HG02610 (cell line): ENCODE data around the gene INO80C.
"Not testable (repeated sequence)": the region's sequence is repeated elsewhere in the genome, so short reads cannot be mapped to it uniquely, and the experiment has no call there.

Source experiments
- ATAC-seq: cut with Tn5 transposase; IDR thresholded peaks from one replicate; pipeline ENCODE4 v1.9.1; 2021; ENCODE audit warnings: mild to moderate bottlenecking, moderate library complexity; ENCODE audit not compliant: unreplicated experiment

The INO80C gene

DNA sequence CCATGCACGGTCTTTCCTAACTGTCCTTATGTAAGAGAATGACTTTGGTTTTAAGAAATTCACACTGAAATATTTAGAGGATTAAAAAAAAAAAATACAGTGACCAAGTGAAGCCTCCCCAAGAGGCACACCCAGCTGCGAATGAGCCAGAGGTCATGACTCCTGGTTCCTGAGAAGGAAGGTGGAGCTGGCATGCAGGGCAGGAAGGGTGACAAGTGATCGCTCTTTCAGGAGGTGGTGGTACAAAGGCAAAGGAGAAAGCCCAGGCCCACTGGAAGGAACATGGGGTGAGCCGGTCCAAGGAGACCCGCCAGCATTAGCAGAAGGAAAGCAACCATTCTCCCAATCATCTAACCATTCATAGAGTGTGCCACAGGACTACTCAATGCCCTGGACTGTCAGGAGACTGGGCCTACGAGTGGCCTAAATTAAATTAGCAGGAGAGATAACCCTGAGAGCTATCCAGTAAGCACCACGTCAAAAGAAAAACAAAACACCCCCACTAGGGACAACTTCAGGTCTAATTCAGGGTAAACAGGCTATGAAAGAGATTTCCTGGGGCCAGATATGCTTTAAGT, 7.8 kb downstream of the INO80C start:
- no peak for ATAC-seq

DNA sequence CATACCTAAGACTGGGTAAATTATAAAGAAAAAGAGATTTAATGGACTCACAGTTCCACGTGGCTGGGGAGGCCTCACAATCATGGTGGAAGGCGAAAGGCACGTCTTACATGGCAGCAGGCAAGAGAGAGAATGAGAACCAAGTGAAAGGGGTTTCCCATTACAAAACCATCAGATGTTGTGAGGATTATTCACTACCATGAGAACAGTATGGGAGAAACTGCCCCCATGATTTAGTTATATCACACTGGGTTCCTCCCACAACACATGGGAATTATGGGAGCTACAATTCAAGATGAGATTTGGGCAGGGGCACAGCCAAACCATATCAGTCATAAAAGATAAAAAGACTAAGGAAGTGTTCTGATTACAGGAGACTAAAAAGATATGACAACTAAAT, 8.5 kb downstream of the INO80C start:
- ATAC-seq: not testable (repeated sequence)

DNA sequence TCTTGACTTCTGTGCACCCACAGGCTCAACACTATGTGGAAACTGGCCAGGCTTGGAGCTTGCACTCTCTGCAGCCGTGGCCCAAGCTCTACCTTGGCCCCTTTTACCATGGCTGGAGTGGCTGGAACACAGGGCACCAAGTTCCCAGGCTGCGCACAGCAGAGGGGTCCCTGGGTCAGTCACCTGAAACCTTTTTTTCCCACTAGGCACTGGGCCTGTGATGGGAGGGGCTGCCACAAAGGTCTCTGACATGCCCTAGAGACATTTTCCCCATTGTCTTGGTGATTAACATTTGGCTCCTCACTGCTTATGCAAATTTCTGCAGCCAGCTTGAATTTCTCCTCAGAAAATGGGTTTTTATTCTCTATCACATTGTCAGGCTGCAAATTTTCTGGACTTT, 9.4 kb downstream of the INO80C start:
- not testable (repeated sequence) for ATAC-seq

DNA sequence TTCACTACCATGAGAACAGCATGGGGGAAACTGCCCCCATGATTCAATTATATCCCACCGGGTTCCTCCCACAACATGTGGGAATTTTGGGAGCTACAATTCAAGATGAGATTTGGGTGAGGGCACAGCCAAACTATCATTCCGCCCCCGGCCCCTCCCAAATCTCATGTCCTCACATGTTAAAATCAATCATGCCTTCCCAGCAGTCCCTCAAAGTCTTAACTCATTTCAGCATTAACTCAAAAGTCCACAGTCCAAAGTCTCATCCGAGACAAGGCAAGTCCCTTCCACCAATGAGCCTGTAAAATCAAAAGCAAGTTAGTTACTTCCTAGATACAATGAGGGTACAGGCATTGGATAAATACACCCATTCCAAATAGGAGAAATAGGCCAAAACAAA, 10.2 kb downstream of the INO80C start:
- ATAC-seq: not testable (repeated sequence)

DNA sequence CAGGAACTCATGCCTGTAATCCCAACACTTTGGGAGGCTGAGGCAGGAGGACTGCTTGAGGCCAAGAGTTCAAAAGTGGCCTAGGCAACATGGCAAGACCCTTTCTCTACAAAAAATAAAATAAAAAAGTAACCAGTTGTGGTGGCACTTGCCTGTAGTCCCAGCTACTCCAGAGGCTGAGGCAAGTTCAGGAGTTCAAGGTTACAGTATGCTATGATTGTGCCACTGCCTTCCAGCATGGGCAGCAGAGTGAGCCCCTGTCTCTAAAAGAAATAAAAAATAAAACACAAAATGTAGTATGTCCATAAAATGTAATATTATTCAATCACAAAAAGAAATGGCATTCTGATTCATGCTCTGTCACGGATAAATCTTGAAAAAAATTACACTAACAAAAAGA, 11.9 kb downstream of the INO80C start:
- no peak for ATAC-seq

DNA sequence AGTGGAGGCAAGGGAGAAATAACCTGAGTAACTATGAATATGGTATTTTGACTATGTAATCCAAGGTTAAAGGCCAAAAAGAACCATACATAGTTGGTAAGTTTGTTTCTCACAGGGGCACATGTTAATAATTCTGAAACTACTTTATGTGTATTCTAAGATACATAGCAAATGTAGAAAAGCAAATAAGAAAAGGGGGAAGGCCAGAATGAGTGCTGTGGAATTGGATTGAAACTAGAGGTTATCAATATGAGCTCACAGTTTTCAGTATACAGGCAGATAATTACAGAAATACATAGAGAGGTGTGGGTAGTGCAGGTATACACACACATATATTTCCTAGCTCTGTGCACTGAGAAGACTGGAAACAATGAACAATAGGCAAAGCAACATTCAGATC, 13.7 kb downstream of the INO80C start:
- ATAC-seq: peak; percentile 86

DNA sequence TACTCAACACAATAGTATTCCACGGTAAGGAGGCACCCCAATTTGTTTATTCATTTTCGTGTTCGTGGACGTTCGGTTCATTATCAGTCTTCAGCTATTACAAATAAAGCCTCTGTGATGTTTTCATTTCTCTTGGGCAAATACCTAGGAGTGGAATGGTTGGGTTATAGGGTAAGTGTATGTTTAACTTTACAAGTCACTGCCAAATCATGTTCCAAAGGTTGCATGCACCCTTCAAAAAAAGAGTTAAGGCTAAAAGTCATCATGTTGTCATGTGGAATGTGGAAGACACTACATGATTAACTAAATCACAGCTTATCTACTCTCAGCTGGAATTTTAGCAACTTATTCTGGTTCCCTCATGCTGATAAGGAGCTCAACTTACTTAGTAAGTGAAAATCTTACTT, 15.8 kb downstream of the INO80C start:
- ATAC-seq: no peak

DNA sequence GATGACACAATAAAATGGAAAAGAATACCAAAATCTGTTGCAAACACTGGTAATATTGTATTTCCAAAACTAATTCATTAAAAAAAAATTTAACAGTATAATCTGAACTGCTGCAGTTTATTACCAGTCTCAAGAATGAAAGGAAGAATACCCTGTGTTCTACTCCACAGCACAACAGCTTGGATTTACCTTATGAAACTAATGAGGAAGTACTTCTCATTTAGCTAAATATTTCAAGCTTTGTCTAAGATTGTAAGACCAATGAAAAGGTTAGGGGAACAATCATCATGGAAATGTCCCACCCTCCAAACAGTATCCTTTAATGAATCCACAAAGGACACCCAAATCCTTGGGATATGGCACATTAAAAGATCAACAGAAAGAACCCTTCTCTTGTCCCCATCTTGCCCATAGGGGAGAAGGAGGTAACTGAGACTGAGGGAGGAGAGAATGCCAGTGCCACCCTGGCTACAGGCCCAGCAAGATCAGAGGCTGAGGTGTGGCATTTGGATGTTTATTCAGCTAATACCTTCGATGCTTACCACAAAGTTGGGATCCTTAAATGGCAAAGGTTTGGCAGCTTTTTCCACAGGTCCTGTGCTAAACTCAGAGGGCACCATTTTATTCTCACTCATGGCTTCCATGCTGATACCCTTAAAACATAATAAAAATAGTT, 17.7 kb downstream of the INO80C start:
- ATAC-seq: no peak

DNA sequence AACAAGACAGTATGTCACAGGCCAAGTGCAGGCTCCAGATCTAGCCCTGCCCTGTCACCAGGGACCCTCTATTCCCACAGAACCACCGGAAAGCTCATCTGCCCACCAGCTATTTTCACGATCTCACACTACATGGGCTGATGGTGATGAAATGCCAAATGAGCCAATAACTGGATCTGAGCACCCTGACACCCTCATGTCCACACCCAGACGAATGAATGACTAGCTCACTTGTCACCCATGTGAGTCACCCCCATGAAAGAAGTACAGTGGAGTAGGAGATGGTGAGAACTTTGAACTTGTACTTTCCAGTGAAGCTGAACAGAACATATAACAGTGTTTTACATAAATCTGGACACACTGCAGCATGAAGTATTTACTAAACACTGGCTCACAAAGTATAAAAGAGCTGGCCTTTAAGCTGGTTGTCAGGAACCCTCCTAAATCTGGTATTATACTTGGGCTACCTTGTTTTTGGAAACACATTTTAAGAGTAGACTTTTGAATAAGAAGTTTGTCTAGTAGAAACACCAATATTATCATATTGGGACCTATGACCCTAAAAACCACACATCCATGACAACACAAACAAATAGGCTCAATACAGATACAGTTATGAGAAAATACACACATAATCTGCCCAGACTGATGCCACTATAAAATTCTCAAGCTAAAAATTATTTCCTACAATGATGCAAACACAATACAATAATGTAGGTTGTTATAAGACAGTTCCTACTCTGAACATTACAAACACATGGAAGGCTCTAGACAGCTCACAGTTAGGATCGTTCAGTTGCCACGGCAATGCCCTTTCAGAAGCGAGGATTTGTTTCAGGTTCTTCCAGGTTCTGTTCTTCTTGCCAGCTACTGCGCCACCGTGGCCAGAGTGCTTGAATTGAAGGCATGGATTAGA, 19.0 kb downstream of the INO80C start:
- ATAC-seq: peak; percentile 76

DNA sequence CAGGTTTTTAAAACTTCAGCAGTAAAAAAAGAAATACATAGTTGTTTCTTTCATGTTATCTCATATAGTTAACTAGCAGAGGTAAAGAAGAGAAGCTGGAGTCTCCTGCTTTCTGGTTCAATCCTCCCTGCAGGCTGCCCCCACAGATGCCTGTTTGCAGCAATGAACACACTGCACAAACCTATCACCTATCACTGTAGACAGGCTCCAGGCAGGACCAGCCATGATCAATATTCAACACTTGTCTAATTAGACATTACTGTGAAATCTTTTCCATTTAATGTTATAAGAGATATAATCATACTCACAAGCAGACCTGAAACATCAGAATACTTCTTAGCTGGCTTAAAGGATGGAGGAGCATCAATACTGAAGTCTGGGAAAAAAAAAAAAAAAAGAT, 19.8 kb downstream of the INO80C start:
- ATAC-seq: no peak

DNA sequence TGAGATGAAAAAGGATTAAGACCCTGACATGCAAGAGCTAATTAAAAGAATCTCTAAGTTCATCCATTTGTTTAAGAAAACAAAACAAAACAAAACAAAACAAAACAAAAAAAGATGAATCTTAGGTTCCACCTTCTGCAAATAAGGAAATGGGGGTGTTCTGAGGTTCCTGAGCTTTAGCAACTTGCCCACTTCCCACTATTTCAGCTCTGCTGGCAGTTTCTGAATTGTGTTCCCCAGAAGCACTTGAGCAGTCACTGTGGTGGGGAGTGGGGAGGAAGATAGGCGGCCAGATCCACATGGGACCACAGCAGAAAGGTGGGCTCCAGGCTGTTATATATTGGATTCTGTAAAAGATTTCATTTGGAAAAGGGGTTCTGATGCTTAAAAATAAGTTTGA, 20.3 kb downstream of the INO80C start:
- ATAC-seq: no peak

DNA sequence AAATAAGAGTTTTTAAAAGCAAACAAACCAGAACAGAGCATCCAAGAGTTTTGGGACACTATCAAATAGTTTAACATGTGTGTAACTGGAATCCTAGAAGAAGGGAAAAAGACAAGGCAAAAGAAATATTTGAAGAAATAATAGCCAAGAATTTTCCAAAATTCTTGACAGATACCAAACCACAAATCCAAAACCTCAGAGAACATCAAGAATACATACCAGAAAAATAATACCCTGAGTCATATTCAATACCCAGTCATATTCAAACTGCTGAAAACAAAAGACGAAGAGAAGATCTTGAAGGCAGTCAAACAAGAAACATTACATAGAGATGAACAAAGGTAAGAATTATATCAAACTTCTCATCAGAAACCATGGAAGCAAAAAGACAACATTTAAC, 22.9 kb downstream of the INO80C start:
- ATAC-seq: no peak

DNA sequence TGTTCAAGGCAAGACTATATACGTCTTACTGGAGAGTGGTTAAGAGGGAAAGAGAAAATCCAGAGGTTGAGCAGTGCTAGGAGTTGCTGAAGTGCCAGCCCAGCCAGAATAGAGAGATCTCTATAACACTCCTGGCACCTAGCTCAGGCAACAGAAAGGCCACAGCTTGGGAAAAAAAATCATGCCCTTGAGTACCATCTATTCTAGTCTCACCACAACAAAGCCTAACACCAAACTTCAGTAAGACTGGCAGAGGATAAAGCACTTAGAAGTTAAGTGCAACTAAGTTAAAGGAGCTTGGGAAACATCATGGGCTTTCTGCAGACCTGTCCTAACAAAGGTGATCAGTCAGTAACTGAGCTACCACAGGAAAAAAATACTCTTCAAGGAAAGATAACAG, 24.2 kb downstream of the INO80C start:
- ATAC-seq: no peak

DNA sequence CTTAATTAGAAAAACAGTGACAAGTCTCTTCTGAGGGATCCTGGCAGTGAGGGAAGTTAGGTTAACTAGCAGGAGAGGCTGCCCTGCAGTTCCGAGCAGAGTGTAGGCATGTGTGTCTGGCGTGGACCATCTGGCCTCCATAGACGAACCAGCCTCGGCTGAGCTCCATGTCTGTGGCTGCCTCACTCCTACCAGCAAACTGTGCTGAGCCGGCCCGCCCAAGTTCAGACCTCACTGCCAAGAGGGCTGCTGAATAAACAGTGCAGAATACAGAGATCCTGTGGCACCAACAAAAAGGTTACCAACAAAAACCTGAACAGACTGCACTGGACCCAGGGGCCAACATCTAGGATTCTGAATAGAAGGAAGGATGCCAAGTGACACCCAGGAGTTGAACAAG, 27.3 kb downstream of the INO80C start:
- ATAC-seq: no peak

DNA sequence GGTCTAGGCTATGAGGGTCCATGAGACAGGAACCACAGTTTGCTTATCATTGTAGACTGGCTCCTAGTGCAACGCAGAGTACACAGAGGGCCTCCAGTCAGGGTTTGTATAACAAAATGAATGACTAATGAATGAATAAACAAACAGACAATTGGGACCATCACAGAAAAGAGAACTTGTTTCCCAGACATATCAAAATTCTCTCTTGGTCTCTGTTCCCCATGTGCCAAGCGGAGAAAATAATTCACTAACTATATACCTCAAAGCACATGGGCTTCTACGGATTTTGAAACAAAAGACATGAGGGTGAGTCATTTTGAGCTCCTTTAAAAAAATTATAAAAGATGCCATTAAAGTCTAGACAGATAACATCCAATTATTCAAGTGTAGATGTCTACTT, 28.0 kb downstream of the INO80C start:
- no peak for ATAC-seq

DNA sequence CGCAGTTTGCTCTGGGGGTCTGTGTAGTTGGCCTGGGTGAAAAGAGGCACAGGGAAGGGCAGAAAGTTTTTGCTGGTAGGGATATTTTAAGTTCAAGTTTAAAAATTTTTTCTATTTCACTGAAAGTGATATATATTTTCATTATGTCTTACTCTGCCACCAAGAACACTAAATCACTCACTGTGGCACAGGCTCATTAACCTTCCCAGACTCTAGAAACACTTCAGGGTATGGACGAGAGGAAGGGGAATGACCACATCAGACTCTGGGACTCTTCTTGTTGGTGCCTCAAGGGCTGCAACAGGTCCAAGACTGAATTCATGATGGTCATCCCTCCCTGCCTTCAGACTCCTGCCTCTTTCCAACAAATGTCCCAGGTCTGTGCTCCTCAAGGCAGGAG, 29.0 kb downstream of the INO80C start:
- no peak for ATAC-seq

DNA sequence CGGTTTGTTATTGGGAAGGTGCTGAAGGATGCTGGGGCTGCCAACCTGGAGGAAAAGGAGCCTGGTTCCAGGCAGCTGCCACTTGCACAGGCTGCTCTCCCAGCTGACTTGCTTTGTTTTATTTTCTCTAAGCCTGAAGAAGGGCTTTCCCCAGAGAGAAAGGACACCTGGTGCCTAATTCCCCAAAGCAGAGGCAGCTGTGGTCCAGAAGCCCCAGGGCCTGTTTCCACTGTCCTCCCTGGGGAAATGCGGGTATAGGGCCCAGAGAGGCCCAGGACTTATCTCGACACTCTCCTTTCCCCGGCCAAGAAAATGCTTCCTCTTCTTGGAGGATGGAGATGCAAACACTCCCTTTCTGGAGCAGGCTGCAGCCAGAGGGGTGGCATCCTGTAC, 30.1 kb downstream of the INO80C start:
- ATAC-seq: peak; percentile 86

DNA sequence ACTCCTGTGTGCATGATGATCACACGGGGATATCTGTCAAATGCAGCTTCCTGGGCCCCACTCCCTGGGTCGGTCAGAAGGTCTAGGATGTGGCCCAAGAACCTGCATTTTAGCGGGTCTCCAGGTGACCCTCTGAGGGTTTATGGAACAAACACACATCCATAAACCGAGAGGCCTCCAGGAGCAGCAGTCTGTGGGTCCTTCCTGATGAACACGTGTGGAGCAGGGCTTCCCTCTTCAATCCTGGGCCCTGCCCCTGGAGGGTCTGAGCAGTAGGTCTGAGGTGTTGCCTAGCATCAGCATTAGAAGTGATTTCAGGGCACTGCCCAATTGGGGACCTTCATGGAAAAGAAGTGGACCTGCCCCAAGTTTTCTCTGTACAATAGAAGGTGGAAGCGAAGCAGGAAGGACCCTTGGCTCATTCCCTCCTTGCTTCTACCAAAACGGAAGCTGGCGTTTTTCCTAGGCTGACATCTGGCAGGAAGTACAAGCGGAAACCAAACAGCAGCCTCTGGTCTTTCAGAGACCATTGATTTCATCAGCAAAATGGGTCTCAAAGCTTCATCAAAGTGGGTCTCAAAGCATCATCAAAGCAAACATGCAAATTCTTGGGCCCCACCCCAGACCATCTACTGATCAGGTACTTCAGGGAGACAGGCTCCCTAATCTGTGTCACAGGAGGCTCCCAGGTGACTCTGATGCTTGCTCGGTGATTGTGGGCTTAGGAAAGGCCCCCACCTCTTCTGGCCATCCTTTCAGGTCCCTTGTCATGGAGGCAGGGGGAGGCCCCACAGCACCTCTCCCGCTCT, 30.7 kb downstream of the INO80C start:
- peak; percentile 10 for ATAC-seq

DNA sequence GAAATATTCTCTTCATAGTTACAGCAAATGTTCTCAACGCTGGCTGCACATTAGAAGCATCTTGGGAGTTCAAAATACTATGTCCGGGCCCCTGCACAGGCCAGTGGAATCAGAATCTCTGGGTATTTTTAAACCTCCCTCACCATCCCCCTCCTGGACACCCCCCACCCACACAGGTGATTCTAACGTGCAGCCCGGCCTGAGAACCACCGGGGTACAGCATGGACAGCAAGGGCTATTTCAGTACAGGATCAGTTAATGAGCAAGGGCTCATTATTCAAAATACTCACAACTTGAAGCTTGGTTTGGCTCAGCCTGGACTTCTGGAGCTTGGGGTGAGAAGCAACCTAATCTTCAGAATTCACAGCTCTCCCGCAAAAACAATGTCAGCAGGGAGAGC, 31.4 kb downstream of the INO80C start:
- no peak for ATAC-seq

DNA sequence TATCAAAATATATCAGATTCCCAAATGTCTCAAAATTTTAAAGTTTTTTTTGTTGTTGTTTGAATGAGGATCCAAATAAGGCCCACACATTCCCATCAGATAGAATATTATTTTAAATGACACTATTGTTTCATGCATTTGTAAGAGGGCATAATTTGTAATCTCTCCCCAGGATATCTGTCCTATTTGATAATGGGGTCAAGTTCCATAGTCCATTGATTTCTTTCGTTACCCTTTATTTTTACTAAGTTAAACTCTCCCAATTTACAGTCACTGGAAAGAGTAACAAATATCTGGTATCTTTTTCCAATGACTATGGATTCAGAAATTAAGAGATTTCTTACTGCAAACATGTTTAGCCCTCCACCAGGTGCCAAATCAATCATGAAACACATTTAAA, 32.4 kb downstream of the INO80C start:
- ATAC-seq: no peak

DNA sequence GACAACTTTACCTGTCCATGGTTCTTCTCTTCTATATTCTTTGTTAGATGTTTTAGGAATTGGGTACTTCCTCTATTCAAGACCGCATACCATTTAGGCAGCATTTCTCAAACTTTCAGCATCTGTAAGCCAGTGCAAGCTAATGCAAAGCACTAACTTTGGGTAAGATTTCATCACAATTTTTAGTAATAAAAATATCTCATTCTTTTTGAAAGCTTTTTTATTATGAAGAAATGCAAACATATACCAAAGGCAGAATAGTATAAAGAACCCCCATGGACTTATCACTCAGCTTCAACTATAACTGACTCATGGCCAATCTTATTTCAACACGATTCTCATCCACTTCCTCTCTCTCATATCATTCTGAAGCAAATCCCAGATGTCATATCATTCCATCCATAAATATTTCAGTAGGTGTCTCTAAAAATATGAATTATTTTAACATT, 32.9 kb downstream of the INO80C start:
- ATAC-seq: no peak
